ENCODE data around the gene CNN2.

CNN2 gene

GRCh38 chr19:1052349-1052975 is 26.1 kb downstream of the CNN2 start:
- no peak for FAIRE-seq

DNA sequence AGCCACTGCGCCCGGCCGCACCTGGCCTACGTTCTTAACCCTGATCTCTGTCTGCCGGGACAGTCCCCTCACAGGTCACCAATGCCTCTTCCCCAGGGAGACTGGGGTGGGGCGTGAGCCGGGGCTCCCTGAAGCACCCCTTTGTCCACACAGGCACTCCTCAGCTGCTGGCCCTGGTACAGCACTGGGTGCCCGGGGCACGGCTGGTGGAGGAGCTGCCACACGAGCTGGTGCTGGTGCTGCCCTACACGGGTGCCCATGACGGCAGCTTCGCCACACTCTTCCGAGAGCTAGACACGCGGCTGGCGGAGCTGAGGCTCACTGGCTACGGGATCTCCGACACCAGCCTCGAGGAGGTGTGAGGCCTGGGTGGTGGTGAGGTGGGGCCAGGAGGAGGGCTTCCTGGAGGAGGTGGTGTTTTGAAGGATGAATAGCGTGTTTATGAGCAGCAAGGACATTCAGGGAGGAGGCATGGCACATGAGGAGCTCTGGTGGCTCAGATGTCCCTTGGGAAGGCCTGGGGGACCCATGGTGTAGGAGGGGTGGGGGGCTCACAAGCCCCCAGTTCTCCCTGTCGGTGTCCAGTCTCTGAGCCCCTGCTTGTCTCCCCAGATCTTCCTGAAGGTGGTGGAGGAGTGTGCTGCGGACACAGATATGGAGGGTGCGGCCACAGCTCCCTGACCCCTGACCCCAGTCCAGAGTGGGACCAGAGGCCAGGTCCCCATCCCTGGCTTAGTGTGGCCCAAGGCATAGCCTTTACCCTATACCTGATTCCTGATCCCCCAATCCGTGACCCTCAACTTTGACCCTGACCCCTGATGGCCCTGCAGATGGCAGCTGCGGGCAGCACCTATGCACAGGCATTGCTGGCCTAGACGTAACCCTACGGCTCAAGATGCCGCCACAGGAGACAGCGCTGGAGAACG is 27.0 kb downstream of the CNN2 start:
- FAIRE-seq, result no peak

GRCh38 chr19:1054102-1055027 is 28.0 kb downstream of the CNN2 start:
- no peak for FAIRE-seq

GRCh38 chr19:1055028-1055425 is 28.6 kb downstream of the CNN2 start:
- no peak for FAIRE-seq

GRCh38 chr19:1055886-1056620 is 29.6 kb downstream of the CNN2 start:
- no peak for FAIRE-seq

DNA sequence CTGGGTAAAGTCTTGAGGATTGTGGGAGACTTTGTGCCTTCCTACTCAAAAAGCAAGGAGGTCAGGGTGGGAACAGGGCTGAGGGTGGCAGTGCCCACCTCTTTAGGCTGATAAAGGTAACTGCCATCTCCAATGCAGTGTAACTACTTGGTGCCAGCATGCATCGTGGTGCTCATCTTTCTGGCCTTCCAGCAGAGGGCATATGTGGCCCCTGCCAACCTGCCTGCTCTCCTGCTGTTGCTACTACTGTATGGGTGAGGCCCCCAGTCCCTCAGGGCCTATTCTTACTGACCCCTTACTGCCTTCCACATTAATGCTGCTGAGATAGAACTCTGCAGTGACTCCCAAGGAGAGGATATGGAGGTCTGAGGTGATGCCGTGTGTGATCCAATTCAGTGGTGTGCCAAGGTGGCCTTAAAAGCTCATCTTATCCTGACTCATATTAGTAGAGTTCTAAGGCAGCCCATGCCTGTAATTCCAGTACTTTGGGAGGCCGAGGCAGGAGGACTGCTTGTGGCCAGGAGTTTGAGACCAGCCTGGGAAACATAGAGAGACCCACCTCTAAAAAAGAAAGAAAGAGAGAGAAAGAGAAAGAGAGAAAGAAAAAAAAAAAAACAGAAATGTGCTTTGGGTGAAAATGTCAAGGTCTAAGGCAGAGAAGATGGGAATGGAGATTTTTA is 30.9 kb downstream of the CNN2 start:
- no peak for FAIRE-seq

DNA sequence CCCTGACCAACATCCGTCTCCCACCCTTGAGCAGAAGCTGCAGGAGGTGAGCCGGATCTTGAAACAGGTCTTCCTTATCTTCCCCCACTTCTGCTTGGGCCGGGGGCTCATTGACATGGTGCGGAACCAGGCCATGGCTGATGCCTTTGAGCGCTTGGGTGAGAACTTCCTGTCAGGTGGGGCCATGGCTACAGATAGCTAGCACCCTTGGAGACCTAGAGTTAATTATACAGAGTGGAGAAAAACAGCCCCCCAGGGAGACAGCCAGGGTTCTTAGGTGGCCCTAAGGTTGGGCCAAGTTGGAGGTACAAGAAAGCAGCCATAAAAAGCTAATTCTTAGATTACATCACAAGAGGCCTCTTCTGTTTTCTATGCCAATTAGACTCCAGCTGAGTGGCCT is 31.7 kb downstream of the CNN2 start:
- no peak for FAIRE-seq

- no peak for FAIRE-seq
Observed at GRCh38 chr19:1060689-1061088, 34.3 kb downstream of the CNN2 start.

DNA sequence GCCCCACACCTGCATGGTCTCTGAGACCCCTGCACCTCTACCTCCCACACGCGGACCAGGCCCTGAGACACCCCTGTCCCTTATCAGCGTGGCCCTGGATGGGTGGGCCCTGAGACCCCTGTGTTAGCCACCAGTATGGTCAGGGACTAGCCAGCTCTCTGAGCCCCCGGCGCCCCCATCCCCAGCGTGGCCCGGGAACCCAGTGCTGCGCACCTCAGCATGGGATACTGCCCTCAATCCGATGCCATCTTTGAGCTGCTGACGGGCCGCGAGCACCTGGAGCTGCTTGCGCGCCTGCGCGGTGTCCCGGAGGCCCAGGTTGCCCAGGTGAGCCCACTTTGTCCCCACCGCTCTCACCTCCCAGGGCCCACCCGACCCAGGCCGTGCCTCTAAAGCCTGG is 35.6 kb downstream of the CNN2 start:
- no peak for FAIRE-seq

GRCh38 chr19:1062387-1063029 is 36.1 kb downstream of the CNN2 start:
- FAIRE-seq, result no peak

DNA sequence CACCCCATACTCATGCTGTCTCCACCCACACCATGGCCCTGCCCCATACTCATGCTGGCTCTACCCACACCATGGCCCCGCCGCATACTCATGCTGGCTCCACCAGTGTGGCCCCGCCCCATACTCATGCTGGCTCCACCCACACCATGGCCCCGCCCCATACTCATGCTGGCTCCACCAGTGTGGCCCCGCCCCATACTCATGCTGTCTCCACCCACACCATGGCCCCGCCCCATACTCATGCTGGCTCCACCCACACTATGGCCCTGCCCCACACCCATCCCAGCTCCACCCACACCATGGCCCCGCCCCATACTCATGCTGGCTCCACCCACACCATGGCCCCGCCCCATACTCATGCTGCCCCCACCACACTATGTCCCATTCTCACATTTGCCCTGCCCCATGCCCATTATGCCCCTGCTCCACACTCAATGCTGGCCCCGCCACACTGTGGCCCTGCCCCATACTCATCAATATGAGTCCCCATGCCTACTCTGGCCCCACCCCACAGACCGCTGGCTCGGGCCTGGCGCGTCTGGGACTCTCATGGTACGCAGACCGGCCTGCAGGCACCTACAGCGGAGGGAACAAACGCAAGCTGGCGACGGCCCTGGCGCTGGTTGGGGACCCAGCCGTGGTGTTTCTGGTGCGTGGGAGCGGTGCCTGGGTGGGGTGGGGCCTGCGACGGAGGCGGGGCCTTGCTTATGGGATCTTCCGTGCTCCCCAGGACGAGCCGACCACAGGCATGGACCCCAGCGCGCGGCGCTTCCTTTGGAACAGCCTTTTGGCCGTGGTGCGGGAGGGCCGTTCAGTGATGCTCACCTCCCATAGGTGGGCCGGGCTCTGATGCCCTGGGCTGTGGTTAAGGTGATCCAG is 36.9 kb downstream of the CNN2 start:
- FAIRE-seq, result no peak

GRCh38 chr19:1063909-1064660 is 37.7 kb downstream of the CNN2 start:
- FAIRE-seq, result no peak

- no peak for FAIRE-seq
Observed at GRCh38 chr19:1064661-1065605, 38.5 kb downstream of the CNN2 start.

- FAIRE-seq, result no peak
Observed at GRCh38 chr19:1065606-1066109, 39.2 kb downstream of the CNN2 start.

DNA sequence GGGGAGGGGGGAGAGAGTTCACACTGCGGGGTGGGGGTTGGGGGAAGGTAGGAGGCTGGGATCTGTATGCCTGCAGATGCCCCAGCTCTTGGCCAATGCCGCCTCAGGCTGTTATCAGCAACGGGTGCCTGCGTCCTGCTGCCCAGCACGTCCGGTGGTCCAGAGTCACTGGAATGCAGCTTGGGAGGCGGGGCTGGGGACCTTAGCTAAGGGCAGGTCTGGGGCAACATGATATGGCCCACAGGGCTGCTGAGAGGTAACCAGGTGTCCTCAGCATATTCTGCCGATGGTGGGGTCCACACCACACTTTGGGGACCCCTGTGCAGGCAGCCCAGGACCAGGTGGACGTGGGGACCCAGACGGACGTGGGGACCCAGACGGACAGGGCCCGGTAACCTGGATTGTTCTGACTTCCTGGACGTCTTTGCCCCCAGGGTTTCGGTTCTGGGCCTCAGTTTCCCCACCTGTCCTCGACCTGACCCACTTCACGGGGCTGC is 39.9 kb downstream of the CNN2 start:
- FAIRE-seq, result no peak

- FAIRE-seq, result no peak
Observed at GRCh38 chr19:1066748-1067340, 40.4 kb downstream of the CNN2 start, which contains the start of gene ARHGAP45. TSS of gene ARHGAP45 (plus strand) at chr19:1067167. CDS start at chr19:1067406, 239 bp downstream.

DNA sequence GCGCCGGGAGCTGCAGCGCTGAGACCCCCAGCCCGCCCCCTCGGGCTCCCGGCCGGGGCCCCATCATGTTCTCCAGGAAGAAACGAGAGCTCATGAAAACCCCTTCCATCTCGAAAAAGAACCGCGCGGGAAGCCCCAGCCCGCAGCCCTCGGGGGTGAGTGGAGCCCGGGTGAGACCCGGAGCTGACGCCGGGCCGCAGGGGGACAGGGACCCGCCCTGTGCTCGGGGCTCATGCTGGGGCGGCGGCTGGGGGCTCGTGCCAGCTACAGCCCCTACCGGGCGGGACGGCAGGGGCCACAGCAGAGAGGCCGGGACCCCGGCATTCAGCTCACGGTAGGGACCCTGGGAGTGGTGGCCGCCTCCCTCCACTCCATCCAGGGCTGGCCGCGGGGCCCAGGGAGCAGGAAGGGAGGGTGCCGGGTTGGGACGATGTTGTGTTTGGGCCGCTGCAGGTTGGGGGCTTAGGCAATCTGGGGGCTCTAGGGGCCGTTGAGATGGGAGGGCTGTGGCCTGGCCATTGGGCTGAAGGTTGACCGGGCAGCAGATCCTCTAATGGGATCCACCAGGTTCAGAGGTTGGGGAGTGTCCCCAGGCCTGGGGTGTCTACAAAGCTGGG is 41.0 kb downstream of the CNN2 start:
- FAIRE-seq, result no peak

Measured in endometrium (tissue), 2 donors.